ENCODE measurements around the gene C1QTNF12. TPM values are rescaled to one million over a fixed set of nuclear protein-coding genes. Genes with fewer than 3 reads are reported as not detected.
"Not testable (repeated sequence)": the region's sequence is repeated elsewhere in the genome, so short reads cannot be mapped to it uniquely, and the experiment has no call there.

C1QTNF12 gene
- total RNA-seq, 2 experiments from 2014 or later, result 2.0 to 4.2 TPM

GRCh38 chr1:1196431-1197187 lies 49.9 kb downstream of the C1QTNF12 start:
- no peak for DNase-seq

GRCh38 chr1:1195726-1196125 lies 50.8 kb downstream of the C1QTNF12 start:
- DNase-seq; H3K4me3 Mint-ChIP-seq; H3K36me3 Mint-ChIP-seq (ENCODE audit: low read depth); POLR2A ChIA-PET; H3K27ac Mint-ChIP-seq: not testable (repeated sequence)
- Mint-ChIP-seq H3K27me3 (peaks cover 14% of the 10 kb centered on the region), H3K4me1 (peaks cover 11% of the 10 kb centered on the region), H3K9me3 (peaks cover 11% of the 10 kb centered on the region)
- CTCF ChIA-PET, result interaction anchor here (1.2 kb wide), 1 partner anchor 73 kb away, joined by 4 read pairs; no protein-coding TSS in a partner anchor

More at GRCh38 chr1:1196431-1197187, 49.9 kb downstream of the C1QTNF12 start:
- H3K9me3 Mint-ChIP-seq, result peaks cover 11% of the 10 kb centered on the region
- H3K27me3 Mint-ChIP-seq, result peaks cover 14% of the 10 kb centered on the region
- CTCF ChIA-PET, result interaction anchor here (1.2 kb wide), 1 partner anchor 74 kb away, joined by 4 read pairs; no protein-coding TSS in a partner anchor
- POLR2A ChIA-PET, result no interaction called here
- H3K36me3 Mint-ChIP-seq (ENCODE audit: low read depth), result peaks cover 7% of the 10 kb centered on the region
- H3K27ac Mint-ChIP-seq, result no peak overlapping the region
- H3K4me1 Mint-ChIP-seq, result peaks cover 12% of the 10 kb centered on the region
- no peak overlapping the region for H3K4me3 Mint-ChIP-seq

GRCh38 chr1:1194723-1195122 lies 51.8 kb downstream of the C1QTNF12 start:
- Mint-ChIP-seq H3K27ac (no peak overlapping the region), H3K36me3 (ENCODE audit: low read depth) (peaks cover 7% of the 10 kb centered on the region), H3K4me3 (no peak overlapping the region), H3K4me1 (peaks cover 2% of the 10 kb centered on the region), H3K9me3 (peaks cover 11% of the 10 kb centered on the region), H3K27me3 (peaks cover 16% of the 10 kb centered on the region)
- CTCF ChIA-PET, result interaction anchor here (1.1 kb wide), 1 partner anchor 73 kb away, joined by 3 read pairs; no protein-coding TSS in a partner anchor
- DNase-seq, result no peak
- POLR2A ChIA-PET, result interaction anchor here (0.8 kb wide), 1 partner anchor 22 kb away, joined by 3 read pairs; no protein-coding TSS in a partner anchor

Other genes with a start within 250 kb of the C1QTNF12 start
- gene HES4, start 246.6 kb downstream of the C1QTNF12 start, total RNA-seq, result under 1 TPM in 1 of 2 experiments, not detected in 1; 0.23 TPM
- 100 to 1,000 TPM; 593 to 623 TPM for gene ISG15, start 233.2 kb downstream of the C1QTNF12 start, total RNA-seq
- gene AGRN, start 226.6 kb downstream of the C1QTNF12 start, total RNA-seq, result 10 to 100 TPM; 18.3 to 22.8 TPM
- not detected for gene RNF223, start 172.4 kb downstream of the C1QTNF12 start, total RNA-seq
- gene C1orf159, start 130.6 kb downstream of the C1QTNF12 start, total RNA-seq, result 10 to 100 TPM; 18.6 to 19.9 TPM
- gene TTLL10, start 72.8 kb downstream of the C1QTNF12 start, total RNA-seq, result not detected
- 100 to 1,000 TPM; 115 to 116 TPM for gene TNFRSF18, start 40.1 kb downstream of the C1QTNF12 start, total RNA-seq
- 100 to 1,000 TPM; 237 to 243 TPM for gene TNFRSF4, start 32.6 kb downstream of the C1QTNF12 start, total RNA-seq
- 100 to 1,000 TPM; 181 TPM for gene SDF4, start 14.7 kb downstream of the C1QTNF12 start, total RNA-seq
- gene B3GALT6, start 14.5 kb downstream of the C1QTNF12 start, total RNA-seq, result 10 to 100 TPM; 13.3 to 14.4 TPM
- 10 to 100 TPM; 62.4 to 63.5 TPM for gene UBE2J2, start 27.1 kb upstream of the C1QTNF12 start, total RNA-seq
- 1 to 10 TPM; 3.9 to 4.4 TPM for gene SCNN1D, start 33.7 kb upstream of the C1QTNF12 start, total RNA-seq
- gene ACAP3, start 61.2 kb upstream of the C1QTNF12 start, total RNA-seq, result 10 to 100 TPM; 64.4 to 72.3 TPM
- gene PUSL1, start 61.9 kb upstream of the C1QTNF12 start, total RNA-seq, result 10 to 100 TPM; 17.9 to 20.0 TPM
- 100 to 1,000 TPM; 109 to 111 TPM for gene INTS11, start 77.9 kb upstream of the C1QTNF12 start, total RNA-seq
- 10 to 100 TPM; 19.8 to 21.9 TPM for gene CPTP, start 78.1 kb upstream of the C1QTNF12 start, total RNA-seq
- gene TAS1R3, start 84.6 kb upstream of the C1QTNF12 start, total RNA-seq, result under 1 TPM; 0.75 to 0.78 TPM
- gene DVL1, start 102.7 kb upstream of the C1QTNF12 start, total RNA-seq, result 10 to 100 TPM; 36.0 to 37.8 TPM
- gene MXRA8, start 111.8 kb upstream of the C1QTNF12 start, total RNA-seq, result under 1 TPM; 0.18 to 0.23 TPM
- 100 to 1,000 TPM; 121 to 122 TPM for gene AURKAIP1, start 128.5 kb upstream of the C1QTNF12 start, total RNA-seq
- gene CCNL2, start 152.6 kb upstream of the C1QTNF12 start, total RNA-seq, result 100 to 1,000 TPM; 104 TPM
- gene MRPL20, start 160.6 kb upstream of the C1QTNF12 start, total RNA-seq, result 10 to 100 TPM; 82.8 to 87.3 TPM
- not detected for gene ANKRD65, start 174.6 kb upstream of the C1QTNF12 start, total RNA-seq
- under 1 TPM; 0.33 to 0.45 TPM for gene VWA1, start 189.0 kb upstream of the C1QTNF12 start, total RNA-seq
- gene ATAD3C, start 203.0 kb upstream of the C1QTNF12 start, total RNA-seq, result 1 to 10 TPM in 1 of 2 experiments, under 1 TPM in 1; 0.98 to 1.4 TPM
- gene ATAD3B, start 225.0 kb upstream of the C1QTNF12 start, total RNA-seq, result 10 to 100 TPM; 25.5 to 26.9 TPM

Data from activated CD4-positive, alpha-beta memory T cell treated with anti-CD3 and anti-CD28 coated beads, Interleukin-2, amount 10 ng/mL, durations not matched to agents 7 days and 5 days (primary cell).